Measurements from ENCODE around the gene CYP2W1. TPM values are rescaled to one million over a fixed set of nuclear protein-coding genes. Genes with fewer than 3 reads are reported as not detected.

The CYP2W1 gene
- total RNA-seq, 1 donor from 2014 or later, result not detected

DNA sequence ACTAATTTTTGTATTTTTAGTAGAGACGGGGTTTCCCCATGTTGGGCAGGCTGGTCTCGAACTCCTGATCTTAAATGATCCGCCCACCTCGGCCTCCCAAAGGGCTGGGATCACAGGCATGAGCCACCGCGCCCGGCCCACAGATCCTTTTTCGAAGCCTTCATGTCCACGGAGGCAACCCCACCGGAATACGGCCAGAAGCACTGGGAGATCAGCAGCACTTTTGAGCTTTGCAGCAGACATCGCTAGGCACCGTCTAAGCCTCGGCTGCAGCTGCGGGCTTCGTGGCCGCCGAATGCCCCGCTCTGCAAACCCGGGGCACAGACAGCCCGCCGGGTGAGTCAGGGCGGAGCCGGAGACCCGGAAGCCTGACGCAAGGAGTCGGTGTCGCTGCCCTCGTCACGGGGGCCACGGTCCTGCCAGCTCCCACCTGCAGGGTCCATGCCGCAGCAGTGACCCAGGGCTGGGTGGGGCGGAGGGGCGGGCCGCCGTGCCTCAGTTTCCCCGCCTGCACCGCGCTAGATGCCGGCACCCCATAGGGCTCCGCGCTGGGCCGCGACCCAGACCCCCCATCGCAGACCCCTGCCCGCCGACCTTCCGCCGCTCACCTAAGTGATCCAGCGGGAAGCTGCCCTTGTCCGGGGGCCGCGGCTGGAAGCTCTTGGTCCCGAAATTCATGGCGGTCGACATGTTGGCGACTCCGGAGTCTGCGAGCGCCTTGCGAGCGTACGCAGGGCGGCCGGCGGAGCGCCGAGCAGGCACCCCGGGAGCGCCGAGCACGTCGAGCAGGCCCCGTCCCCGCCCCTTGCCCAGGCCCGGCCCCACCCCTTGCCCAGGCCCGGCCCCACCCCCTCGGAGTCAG is 7.9 kb upstream of the CYP2W1 start, which contains the start of gene COX19:
Gene COX19, minus strand, starts transcription at position 730 of the 862 bp plus-strand sequence. Its CDS starts 40 bp downstream, at position 690.
- intact Hi-C loops (cut with micrococcal nuclease), result loop anchor here (1.0 to 10.0 kb wide), 8 partner anchors 18 to 165 kb away; partner anchors contain the start of gene GET4
- ATAC-seq (ENCODE audit: low read depth) (peak; percentile 84), DNase-seq (peak; percentile 92)
- H3K27ac Mint-ChIP-seq, result peak within 1 kb of the TSS; percentile 86
- POLR2A ChIA-PET, result interaction anchor here (0.6 to 3.4 kb wide), 34 partner anchors 13 to 1553 kb away, joined by 3 to 28 read pairs (median 6); partner anchors contain the start of genes GET4 and ZFAND2A
- CTCF ChIA-PET, result interaction anchor here (0.8 to 2.2 kb wide), 3 partner anchors 18 to 91 kb away, joined by 3 to 10 read pairs (median 7); no protein-coding TSS in a partner anchor
- peak within 1 kb of the TSS; percentile 91 for H3K4me3 Mint-ChIP-seq
- H3K9me3 Mint-ChIP-seq, result no peaks in the 10 kb centered on the region
- H3K4me1 Mint-ChIP-seq, result peaks cover 33% of the 10 kb centered on the region
- TF ChIP-seq, protein P1, sequence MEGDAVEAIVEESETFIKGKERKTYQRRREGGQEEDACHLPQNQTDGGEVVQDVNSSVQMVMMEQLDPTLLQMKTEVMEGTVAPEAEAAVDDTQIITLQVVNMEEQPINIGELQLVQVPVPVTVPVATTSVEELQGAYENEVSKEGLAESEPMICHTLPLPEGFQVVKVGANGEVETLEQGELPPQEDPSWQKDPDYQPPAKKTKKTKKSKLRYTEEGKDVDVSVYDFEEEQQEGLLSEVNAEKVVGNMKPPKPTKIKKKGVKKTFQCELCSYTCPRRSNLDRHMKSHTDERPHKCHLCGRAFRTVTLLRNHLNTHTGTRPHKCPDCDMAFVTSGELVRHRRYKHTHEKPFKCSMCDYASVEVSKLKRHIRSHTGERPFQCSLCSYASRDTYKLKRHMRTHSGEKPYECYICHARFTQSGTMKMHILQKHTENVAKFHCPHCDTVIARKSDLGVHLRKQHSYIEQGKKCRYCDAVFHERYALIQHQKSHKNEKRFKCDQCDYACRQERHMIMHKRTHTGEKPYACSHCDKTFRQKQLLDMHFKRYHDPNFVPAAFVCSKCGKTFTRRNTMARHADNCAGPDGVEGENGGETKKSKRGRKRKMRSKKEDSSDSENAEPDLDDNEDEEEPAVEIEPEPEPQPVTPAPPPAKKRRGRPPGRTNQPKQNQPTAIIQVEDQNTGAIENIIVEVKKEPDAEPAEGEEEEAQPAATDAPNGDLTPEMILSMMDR (IDR thresholded peaks at IDR 0.05), result no peak
- H3K36me3 Mint-ChIP-seq (ENCODE audit: low read depth), result peaks cover 27% of the 10 kb centered on the region
- no peaks in the 10 kb centered on the region for H3K27me3 Mint-ChIP-seq

DNA sequence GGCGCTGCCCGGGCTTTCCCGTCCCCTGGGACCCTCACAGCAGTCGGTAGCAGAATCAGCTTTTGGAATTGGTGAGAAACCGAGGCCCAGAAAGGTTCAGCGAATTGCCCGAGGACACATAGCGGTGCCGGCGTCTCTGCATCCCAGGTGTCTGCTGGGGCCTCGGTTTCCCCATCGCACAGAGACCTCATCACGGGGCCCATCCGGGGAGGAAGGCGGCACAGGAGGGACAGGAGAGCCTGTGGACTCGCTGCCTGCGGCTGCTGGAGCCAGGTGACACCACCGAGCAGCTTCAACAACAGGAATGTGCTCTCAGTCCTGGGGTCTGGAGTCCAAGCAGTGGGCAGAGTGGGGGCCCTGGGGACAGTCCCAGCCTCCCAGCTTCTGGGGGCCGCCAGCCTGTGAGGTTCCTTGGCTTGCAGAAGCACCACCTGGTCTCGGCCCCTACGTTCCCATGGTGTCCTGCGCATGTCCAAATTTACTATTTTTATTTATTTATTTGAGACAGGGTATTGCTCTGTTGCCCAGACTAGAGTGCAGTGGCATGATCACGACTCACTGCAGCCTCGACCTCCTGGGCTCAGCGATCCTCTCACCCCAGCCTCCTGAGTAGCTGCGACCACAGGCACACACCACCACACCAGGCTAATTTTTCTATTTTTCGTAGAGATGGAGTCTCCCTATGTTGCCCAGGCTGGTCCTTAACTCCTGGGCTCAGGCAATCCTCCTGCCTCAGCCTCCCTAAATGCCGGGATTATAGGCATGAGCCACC is 7.1 kb upstream of the CYP2W1 start:
- H3K27ac Mint-ChIP-seq, result no peak overlapping the region
- CTCF ChIA-PET, result interaction anchor here (1.1 to 2.2 kb wide), 3 partner anchors 17 to 110 kb away, joined by 3 to 10 read pairs (median 7); no protein-coding TSS in a partner anchor
- DNase-seq, result no peak
- TF ChIP-seq, protein P1 (IDR thresholded peaks at IDR 0.05), result no peak
- no peaks in the 10 kb centered on the region for H3K9me3 Mint-ChIP-seq
- H3K27me3 Mint-ChIP-seq, result no peaks in the 10 kb centered on the region
- POLR2A ChIA-PET, result interaction anchor here (0.6 to 3.4 kb wide), 26 partner anchors 13 to 485 kb away, joined by 3 to 28 read pairs (median 7); partner anchors contain the start of gene GET4
- peak overlapping the region; percentile 41 for H3K4me3 Mint-ChIP-seq
- intact Hi-C loops (cut with micrococcal nuclease), result loop anchor here (1.0 to 10.0 kb wide), 8 partner anchors 19 to 164 kb away; partner anchors contain the start of gene GET4
- ATAC-seq (ENCODE audit: low read depth), result no peak
- H3K4me1 Mint-ChIP-seq, result peaks cover 33% of the 10 kb centered on the region
- peaks cover 21% of the 10 kb centered on the region for H3K36me3 Mint-ChIP-seq (ENCODE audit: low read depth)

DNA sequence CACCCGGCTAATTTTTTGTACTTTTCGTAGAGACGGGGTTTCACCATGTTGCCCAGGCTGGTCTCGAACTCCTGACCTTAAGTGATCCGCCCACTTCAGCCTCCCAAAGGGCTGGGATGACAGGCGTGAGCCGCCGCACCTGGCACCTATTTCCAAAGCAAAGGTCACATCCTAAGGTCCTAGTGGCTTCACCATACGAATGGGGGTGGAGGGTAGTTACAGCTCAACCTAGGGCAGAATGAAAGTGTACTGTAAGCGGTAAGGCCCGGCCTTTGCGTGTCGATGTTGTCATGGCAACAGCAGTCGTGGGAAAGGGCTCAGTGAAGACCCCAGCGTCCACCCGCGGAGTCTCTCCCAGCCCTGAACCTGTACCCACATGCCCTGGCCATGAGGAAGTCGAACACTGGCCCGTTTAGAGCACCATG is 6.1 kb upstream of the CYP2W1 start:
- no peak for DNase-seq
- intact Hi-C loops (cut with micrococcal nuclease), result loop anchor here (10.0 kb wide), 1 partner anchor 162 kb away; no protein-coding TSS in a partner anchor
- Mint-ChIP-seq H3K36me3 (ENCODE audit: low read depth) (peaks cover 15% of the 10 kb centered on the region), H3K4me1 (peaks cover 28% of the 10 kb centered on the region), H3K9me3 (no peaks in the 10 kb centered on the region), H3K27me3 (no peaks in the 10 kb centered on the region), H3K4me3 (no peak overlapping the region), H3K27ac (no peak overlapping the region)
- CTCF ChIA-PET, result interaction anchor here (1.1 to 2.2 kb wide), 2 partner anchors 16 to 109 kb away, joined by 3 to 7 read pairs; no protein-coding TSS in a partner anchor
- TF ChIP-seq, protein P1 (IDR thresholded peaks at IDR 0.05), result no peak
- ATAC-seq (ENCODE audit: low read depth), result no peak
- POLR2A ChIA-PET, result interaction anchor here (2.1 kb wide), 1 partner anchor 12 kb away, joined by 10 read pairs; no protein-coding TSS in a partner anchor

DNA sequence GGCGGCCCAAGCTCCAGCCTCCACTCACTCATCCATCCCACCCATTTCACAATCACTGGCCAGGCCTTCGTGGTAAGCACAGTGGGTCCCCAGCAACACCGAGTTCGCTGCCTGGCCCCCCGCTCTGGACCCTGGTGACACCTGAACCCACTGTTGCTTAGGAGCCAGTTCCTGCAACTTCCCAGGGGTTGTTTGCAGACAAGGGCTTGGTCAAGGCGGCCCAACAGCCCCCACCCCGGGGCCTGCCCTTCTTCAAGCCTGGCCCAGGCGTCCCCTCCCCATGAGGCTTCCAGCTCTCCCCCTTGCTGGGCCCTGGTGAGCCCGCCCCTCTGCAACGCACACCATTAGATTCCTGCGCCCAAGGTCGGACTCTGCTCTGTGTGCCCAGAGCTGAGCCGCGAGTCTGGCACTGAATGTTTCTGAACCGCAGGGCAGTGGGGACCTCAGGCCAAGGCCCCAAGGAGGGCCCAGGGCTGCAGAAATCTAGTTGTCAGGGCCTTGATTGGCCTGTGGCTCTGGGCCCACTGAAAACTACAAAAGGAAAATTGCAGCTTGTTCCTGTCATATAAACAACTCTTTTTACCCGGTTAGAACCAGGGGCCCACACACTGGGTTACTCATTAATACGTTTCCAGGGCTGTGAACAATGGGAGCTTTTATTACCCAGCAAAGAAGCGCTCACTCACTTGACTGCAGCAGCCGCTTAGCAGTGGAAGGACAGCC is 5.5 kb upstream of the CYP2W1 start:
- TF ChIP-seq, protein P1 (IDR thresholded peaks at IDR 0.05), result no peak
- DNase-seq (no peak), ATAC-seq (ENCODE audit: low read depth) (no peak)
- POLR2A ChIA-PET, result no interaction called here
- intact Hi-C loops (cut with micrococcal nuclease), result loop anchor here (10.0 kb wide), 1 partner anchor 163 kb away; no protein-coding TSS in a partner anchor
- CTCF ChIA-PET, result interaction anchor here (1.1 to 2.2 kb wide), 4 partner anchors 15 to 109 kb away, joined by 3 to 7 read pairs (median 5); no protein-coding TSS in a partner anchor
- no peak overlapping the region for H3K4me3 Mint-ChIP-seq
- no peaks in the 10 kb centered on the region for H3K9me3 Mint-ChIP-seq
- no peak overlapping the region for H3K27ac Mint-ChIP-seq
- H3K4me1 Mint-ChIP-seq, result peaks cover 24% of the 10 kb centered on the region
- H3K27me3 Mint-ChIP-seq, result no peaks in the 10 kb centered on the region
- peaks cover 9% of the 10 kb centered on the region for H3K36me3 Mint-ChIP-seq (ENCODE audit: low read depth)

Measured in activated B cell treated with CpG ODN at 0.5 μM for 24 hours (primary cell).